Fibroblast of mammary gland (primary cell): ENCODE measurements around the gene STK36.

Experiments used
- DNase-seq: peaks from one replicate; pipeline ENCODE4 v3.0.0-alpha.2; 2010; ENCODE audit warnings: low read depth
- H3K4me3 ChIP-seq: 2 replicates; pipeline ENCODE4 v1.5.1; 2011; ENCODE audit warnings: low read depth, mild to moderate bottlenecking, low read length, moderate library complexity; ENCODE audit not compliant: control insufficient read depth
- TF ChIP-seq, protein P1 (sequence below): conservative IDR thresholded peaks from 2 replicates; pipeline ENCODE4 v1.5.1; 2011; ENCODE audit warnings: low read depth, low read length, inconsistent platforms; ENCODE audit not compliant: control insufficient read depth, insufficient read depth

The STK36 gene

DNA sequence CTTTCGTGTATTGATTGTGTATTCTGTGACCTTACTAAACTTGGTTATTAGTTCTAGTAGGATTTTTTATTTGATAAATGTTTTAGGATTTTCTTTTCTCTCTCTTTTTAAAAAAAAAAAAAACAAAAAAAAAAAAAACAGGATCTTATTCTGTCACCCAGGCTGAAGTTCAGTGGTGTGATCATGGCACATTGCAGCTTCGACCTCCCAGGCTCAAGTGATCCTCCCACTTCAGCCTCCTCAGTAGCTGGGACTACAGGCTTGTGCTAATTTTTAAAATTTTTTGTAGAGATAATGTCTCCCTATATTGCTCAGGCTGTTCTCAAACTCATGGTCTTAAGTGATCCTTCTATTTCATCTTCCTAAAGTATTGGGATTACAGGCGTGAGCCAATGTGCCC, 57.8 kb downstream of the STK36 start:
- TF ChIP-seq, protein P1, sequence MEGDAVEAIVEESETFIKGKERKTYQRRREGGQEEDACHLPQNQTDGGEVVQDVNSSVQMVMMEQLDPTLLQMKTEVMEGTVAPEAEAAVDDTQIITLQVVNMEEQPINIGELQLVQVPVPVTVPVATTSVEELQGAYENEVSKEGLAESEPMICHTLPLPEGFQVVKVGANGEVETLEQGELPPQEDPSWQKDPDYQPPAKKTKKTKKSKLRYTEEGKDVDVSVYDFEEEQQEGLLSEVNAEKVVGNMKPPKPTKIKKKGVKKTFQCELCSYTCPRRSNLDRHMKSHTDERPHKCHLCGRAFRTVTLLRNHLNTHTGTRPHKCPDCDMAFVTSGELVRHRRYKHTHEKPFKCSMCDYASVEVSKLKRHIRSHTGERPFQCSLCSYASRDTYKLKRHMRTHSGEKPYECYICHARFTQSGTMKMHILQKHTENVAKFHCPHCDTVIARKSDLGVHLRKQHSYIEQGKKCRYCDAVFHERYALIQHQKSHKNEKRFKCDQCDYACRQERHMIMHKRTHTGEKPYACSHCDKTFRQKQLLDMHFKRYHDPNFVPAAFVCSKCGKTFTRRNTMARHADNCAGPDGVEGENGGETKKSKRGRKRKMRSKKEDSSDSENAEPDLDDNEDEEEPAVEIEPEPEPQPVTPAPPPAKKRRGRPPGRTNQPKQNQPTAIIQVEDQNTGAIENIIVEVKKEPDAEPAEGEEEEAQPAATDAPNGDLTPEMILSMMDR = no peak
- H3K4me3 ChIP-seq = no peak overlapping the region
- no peak for DNase-seq

- no peak for DNase-seq
- TF ChIP-seq, protein P1 = no peak
- no peak overlapping the region for H3K4me3 ChIP-seq
Observed at GRCh38 chr2:218732052-218732760, 60.3 kb downstream of the STK36 start.

GRCh38 chr2:218732761-218733158, 60.9 kb downstream of the STK36 start:
- H3K4me3 ChIP-seq = no peak overlapping the region
- TF ChIP-seq, protein P1 = no peak
- DNase-seq = no peak

DNA sequence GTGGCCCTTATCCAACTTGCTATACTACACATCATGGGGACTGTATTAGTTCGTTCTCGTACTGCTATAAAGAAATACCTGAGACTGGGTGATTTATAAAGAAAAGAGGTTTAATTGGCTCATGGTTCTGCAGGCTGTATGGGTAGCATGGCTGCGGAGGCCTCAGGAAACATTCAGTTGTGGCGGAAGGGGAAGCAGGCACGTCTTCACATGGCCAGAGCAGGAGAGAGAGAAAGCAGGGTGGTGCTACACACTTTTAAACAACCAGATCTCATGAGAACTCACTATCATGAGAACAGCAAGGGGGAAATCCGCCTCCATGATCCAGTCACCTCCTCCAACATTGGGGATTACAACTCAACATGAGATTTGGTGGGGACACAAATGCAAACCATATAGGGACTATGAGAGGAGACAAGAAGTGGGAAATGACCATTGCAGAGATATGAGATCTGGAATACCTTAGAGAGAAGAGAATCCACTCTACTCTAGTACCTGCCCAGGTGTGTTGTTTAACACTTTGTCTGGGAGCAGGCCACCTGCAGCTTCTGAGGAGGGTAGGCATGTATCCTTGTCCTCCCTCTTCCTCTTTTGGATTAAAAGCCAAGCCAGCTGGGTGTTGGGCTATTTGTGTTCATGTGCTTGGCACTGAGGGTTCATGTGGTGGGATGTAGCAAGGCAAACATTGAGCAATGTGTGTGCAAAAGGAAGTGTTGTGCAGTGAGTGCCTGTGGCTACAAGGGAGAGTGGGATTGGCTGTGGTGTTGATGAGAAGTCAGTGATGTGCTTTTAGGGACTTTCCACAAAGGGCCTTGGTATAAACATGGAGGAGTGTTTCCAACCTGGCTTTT, 61.5 kb downstream of the STK36 start:
- TF ChIP-seq, protein P1 = no peak
- DNase-seq = peak; percentile 91
- H3K4me3 ChIP-seq = no peak overlapping the region

DNA sequence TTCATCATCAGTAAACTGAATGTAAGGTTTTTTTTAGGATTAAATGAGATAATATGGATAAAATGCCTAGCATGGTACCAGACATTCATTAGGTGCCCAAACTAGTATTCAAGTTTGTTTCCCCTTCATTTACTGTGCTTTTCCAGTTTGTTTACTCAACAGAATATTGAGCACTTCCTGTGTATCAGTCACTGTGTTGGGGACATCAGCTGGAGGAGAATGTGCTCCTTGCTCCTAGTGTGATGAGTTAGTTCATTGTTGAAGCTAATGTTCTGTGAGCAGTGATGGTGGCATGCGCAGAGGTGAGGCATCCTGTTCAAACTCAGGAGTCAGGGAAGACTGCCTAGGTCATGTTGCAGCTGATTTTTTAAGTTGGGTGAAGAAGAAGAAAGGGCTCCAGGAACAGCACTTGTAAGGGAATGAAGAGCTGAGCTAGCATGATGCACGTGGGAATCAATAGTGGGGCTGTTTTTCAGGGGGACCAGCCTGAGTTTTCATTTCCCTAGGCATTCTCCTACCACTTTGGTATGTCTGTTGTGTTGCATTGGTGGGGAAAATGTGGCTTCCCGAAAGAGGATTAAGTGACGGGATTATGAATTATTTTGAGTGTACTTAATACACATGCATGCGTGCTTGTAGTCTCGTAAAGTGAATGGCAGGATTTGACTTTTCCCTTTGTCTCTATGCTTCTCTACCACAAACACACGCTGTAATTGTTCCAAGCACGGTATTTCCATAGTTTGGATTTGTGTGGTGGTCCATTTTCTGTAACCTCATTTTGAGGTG, 62.5 kb downstream of the STK36 start:
- no peak overlapping the region for H3K4me3 ChIP-seq
- DNase-seq = no peak
- TF ChIP-seq, protein P1 = no peak

DNA sequence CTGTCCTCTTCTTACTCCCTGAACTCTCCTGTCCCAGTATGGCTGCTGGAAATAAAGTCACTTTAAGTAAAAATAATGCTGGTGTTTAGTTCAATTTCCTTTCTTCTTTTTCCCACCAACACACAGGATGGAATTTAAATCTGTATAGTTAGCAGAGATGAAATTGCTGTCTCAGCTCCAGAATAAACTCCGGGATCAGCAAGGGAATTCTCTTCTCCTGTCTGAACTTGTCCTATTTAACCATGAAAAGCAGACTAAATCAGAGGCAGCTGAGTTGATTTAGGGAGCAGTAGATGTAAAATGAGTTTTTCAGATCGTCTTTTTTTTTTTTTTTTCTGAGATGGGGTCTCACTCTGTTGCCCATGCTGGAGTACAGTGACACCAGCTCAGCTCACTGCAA, 64.6 kb downstream of the STK36 start:
- TF ChIP-seq, protein P1 = no peak
- DNase-seq = no peak
- no peak overlapping the region for H3K4me3 ChIP-seq
